GM10847 (cell line): ENCODE measurements around the gene PLCB2.

ENCODE experiments used
- POLR2A ChIP-seq: IDR thresholded peaks from 2 replicates; pipeline ENCODE4 v1.6.1; 2011; ENCODE audit not compliant: insufficient read length; ENCODE audit errors: extremely low read depth

The PLCB2 gene

GRCh38 chr15:40322531-40323238 is 14.9 kb upstream of the PLCB2 start:
- TF ChIP-seq POLR2A = no peak

GRCh38 chr15:40320931-40321371 is 13.2 kb upstream of the PLCB2 start:
- no peak for TF ChIP-seq POLR2A

- TF ChIP-seq POLR2A = no peak
Measured at GRCh38 chr15:40320409-40320808, 12.7 kb upstream of the PLCB2 start.

GRCh38 chr15:40317580-40317979 is 9.8 kb upstream of the PLCB2 start:
- TF ChIP-seq POLR2A = no peak

GRCh38 chr15:40316931-40317330 is 9.2 kb upstream of the PLCB2 start:
- no peak for TF ChIP-seq POLR2A

GRCh38 chr15:40314723-40315276 is 7.1 kb upstream of the PLCB2 start:
- no peak for TF ChIP-seq POLR2A

GRCh38 chr15:40313531-40314398 is 6.0 kb upstream of the PLCB2 start:
- TF ChIP-seq POLR2A = no peak

- no peak for TF ChIP-seq POLR2A
Measured at GRCh38 chr15:40312370-40313158, 4.8 kb upstream of the PLCB2 start.

- TF ChIP-seq POLR2A = no peak
Measured at GRCh38 chr15:40310993-40311392, 3.3 kb upstream of the PLCB2 start.

GRCh38 chr15:40310001-40310959 is 2.5 kb upstream of the PLCB2 start:
- TF ChIP-seq POLR2A = no peak

- no peak for TF ChIP-seq POLR2A
Measured at GRCh38 chr15:40309344-40309862, 1.7 kb upstream of the PLCB2 start.

GRCh38 chr15:40306908-40307307 is 827 bp downstream of the PLCB2 start:
- TF ChIP-seq POLR2A = no peak

GRCh38 chr15:40306371-40306770 is 1.4 kb downstream of the PLCB2 start:
- TF ChIP-seq POLR2A = no peak

GRCh38 chr15:40305281-40305680 is 2.5 kb downstream of the PLCB2 start:
- TF ChIP-seq POLR2A = no peak
